Stimulated activated CD4-positive, alpha-beta T cell treated with anti-CD3 and anti-CD28 coated beads, Interleukin-4, amount 100 ng/mL, for 4 hours (primary cell): ENCODE measurements around the gene NSL1.
"Not testable (repeated sequence)": the region's sequence is repeated elsewhere in the genome, so short reads cannot be mapped to it uniquely, and the experiment has no call there.

ENCODE experiments used
- DNase-seq, 2 experiments: peaks; one replicate each; pipeline ENCODE4 v3.0.0-alpha.2; 2020

Gene NSL1

GRCh38 chr1:212746546-212746945 is 45.0 kb downstream of the NSL1 start:
- no peak for DNase-seq

- DNase-seq = no peak
These were observed 46.3 kb downstream of the NSL1 start for GRCh38 chr1:212745303-212745702.

- no peak for DNase-seq
These were observed 47.6 kb downstream of the NSL1 start for GRCh38 chr1:212743901-212744475.

- no peak for DNase-seq
These were observed 53.2 kb downstream of the NSL1 start for GRCh38 chr1:212738330-212738729.

- no peak for DNase-seq
These were observed 54.0 kb downstream of the NSL1 start for GRCh38 chr1:212737559-212737958.

- DNase-seq = no peak
These were observed 58.5 kb downstream of the NSL1 start for GRCh38 chr1:212733109-212733508.

- DNase-seq = no peak
These were observed 59.9 kb downstream of the NSL1 start for GRCh38 chr1:212731630-212732029.

- no peak for DNase-seq
These were observed 63.0 kb downstream of the NSL1 start for GRCh38 chr1:212728606-212729005.

- DNase-seq = no peak
These were observed 64.0 kb downstream of the NSL1 start for GRCh38 chr1:212727386-212728181.

- not testable (repeated sequence) for DNase-seq
These were observed 66.9 kb downstream of the NSL1 start for GRCh38 chr1:212724679-212725078.

GRCh38 chr1:212722270-212722957 is 69.2 kb downstream of the NSL1 start:
- DNase-seq = no peak

- DNase-seq = peak in 1 of 2 experiments; percentile 31
These were observed 70.0 kb downstream of the NSL1 start for GRCh38 chr1:212721388-212722247.

GRCh38 chr1:212719633-212720032 is 71.9 kb downstream of the NSL1 start:
- no peak for DNase-seq

GRCh38 chr1:212718499-212718898 is 73.1 kb downstream of the NSL1 start:
- DNase-seq = no peak

GRCh38 chr1:212716161-212716560 is 75.4 kb downstream of the NSL1 start:
- DNase-seq = no peak

GRCh38 chr1:212713465-212714136 is 78.0 kb downstream of the NSL1 start:
- no peak for DNase-seq

- no peak for DNase-seq
These were observed 78.9 kb downstream of the NSL1 start for GRCh38 chr1:212712451-212713303.

GRCh38 chr1:212711974-212712373 is 79.6 kb downstream of the NSL1 start:
- not testable (repeated sequence) for DNase-seq

- no peak for DNase-seq
These were observed 81.0 kb downstream of the NSL1 start for GRCh38 chr1:212710566-212710965.

GRCh38 chr1:212703991-212704564 is 87.5 kb downstream of the NSL1 start:
- DNase-seq = no peak

- no peak for DNase-seq
These were observed 88.9 kb downstream of the NSL1 start for GRCh38 chr1:212702672-212703071.
